SJSA1 (cell line): ENCODE data around the gene ABI2. TPM values are rescaled to one million over a fixed set of nuclear protein-coding genes. Genes with fewer than 3 reads are reported as not detected.
"Not testable (repeated sequence)": the region's sequence is repeated elsewhere in the genome, so short reads cannot be mapped to it uniquely, and the experiment has no call there.

Experiments used
- DNase-seq, 2 experiments: peaks; one replicate each; pipeline ENCODE4 v3.0.0-alpha.2; 2015 to 2020; ENCODE audit warnings: low spot score in 2 of 2, low read depth in 1 of 2
- H3K27ac ChIP-seq: fragments of 250-450 bp; sonication (Bioruptor Pico); 2 replicates; pipeline ENCODE4 v1.5.1; 2020; ENCODE audit warnings: mild to moderate bottlenecking, moderate library complexity
- H3K27me3 ChIP-seq: fragments of 250-450 bp; sonication (Bioruptor Pico); replicated peaks from 2 replicates; pipeline ENCODE4 v1.5.1; 2020; ENCODE audit warnings: mild to moderate bottlenecking, moderate library complexity
- H3K36me3 ChIP-seq: fragments of 250-450 bp; sonication (Bioruptor Pico); 2 replicates; pipeline ENCODE4 v1.5.1; 2020; ENCODE audit warnings: mild to moderate bottlenecking
- H3K4me1 ChIP-seq: fragments of 250-450 bp; sonication (Bioruptor Pico); replicated peaks from 2 replicates; pipeline ENCODE4 v1.6.1; 2021; ENCODE audit warnings: mild to moderate bottlenecking
- H3K4me3 ChIP-seq: fragments of 250-450 bp; sonication (Bioruptor Pico); 2 replicates; pipeline ENCODE4 v1.5.1; 2020; ENCODE audit warnings: mild to moderate bottlenecking
- H3K9me3 ChIP-seq: fragments of 250-450 bp; sonication (Bioruptor Pico); replicated peaks from 2 replicates; pipeline ENCODE4 v1.5.1; 2020; ENCODE audit warnings: mild to moderate bottlenecking
- total RNA-seq: library from RNA; depleted of rRNA; stranded (reverse); fragments of >200 nt; shearing (Covaris generic); gene quantifications from 2 replicates; pipeline ENCODE4 v1.2.3, GENCODE V29; 2014

ABI2 gene
- total RNA-seq, 1 experiment from 2014 or later, result 54.8 TPM

DNA sequence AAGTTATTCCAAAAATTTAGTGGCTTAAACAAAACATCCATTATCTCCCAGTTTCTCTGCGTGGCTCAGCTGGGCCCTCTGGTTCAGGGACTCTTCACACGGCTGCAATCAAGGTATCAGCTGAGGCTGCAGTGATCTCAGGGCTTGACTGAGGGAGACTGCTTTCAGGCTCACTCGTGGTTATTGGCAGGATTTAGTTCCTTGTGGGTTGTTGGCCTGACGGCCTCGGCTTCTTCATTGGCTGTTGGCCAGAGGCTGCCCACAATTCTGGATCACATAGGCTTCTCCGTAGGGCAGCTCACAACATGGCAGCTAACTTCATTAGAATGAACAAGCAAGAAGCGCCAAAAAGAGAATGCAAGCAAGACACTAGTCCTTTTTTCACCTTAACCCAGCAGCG lies 90.1 kb downstream of the ABI2 start:
- no peaks in the 10 kb centered on the region for H3K27me3 ChIP-seq
- DNase-seq, result no peak

DNA sequence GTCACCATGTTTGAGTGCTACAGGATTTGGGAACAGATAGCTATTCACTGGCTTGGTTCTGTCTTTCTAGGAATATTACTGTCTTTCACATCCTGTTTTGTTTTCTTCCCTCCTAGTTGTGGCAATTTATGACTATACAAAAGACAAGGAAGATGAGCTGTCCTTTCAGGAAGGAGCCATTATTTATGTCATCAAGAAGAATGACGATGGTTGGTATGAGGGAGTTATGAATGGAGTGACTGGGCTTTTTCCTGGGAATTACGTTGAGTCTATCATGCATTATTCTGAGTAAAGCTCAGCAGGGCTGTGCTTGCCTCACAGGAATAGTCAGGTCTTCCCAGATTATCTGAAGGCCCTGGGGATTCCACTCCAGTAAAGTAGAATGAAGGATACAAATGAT lies 98.9 kb downstream of the ABI2 start:
- peaks cover 15% of the 10 kb centered on the region for H3K4me1 ChIP-seq
- DNase-seq, result peak in 1 of 2 experiments; percentile 60
- no peaks in the 10 kb centered on the region for H3K27me3 ChIP-seq
- H3K36me3 ChIP-seq, result peaks cover 45% of the 10 kb centered on the region
- peak overlapping the region; percentile 62 for H3K27ac ChIP-seq
- no peaks in the 10 kb centered on the region for H3K9me3 ChIP-seq
- H3K4me3 ChIP-seq, result no peak overlapping the region

More for the DNA sequence above, 90.1 kb downstream of the ABI2 start:
- Histone ChIP-seq H3K9me3 (no peaks in the 10 kb centered on the region), H3K4me3 (no peak overlapping the region), H3K4me1 (no peaks in the 10 kb centered on the region), H3K36me3 (peaks cover 65% of the 10 kb centered on the region), H3K27ac (no peak overlapping the region)

DNA sequence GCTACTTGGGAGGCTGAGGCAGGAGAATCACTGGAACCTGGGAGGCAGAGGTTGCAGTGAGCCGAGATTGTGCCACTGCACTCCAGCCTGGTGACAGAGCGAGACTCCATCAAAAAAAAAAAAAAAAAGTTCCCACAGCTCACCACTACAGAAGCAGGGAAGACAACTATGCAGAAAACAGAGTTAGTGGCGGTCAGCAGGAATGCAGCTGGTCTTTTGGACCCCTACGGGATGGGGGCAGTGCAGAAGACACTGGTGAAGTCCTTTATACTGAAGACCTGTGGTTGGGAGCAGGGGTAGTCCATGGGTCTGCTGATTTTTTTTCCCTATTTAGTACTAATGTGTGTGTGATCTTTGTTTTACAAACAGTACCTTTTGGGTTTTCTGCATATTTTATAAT lies 101.4 kb downstream of the ABI2 start:
- not testable (repeated sequence) for H3K9me3 ChIP-seq, H3K27me3 ChIP-seq, H3K4me3 ChIP-seq, DNase-seq, H3K27ac ChIP-seq
- Histone ChIP-seq H3K36me3 (peaks cover 45% of the 10 kb centered on the region), H3K4me1 (peaks cover 15% of the 10 kb centered on the region)

DNA sequence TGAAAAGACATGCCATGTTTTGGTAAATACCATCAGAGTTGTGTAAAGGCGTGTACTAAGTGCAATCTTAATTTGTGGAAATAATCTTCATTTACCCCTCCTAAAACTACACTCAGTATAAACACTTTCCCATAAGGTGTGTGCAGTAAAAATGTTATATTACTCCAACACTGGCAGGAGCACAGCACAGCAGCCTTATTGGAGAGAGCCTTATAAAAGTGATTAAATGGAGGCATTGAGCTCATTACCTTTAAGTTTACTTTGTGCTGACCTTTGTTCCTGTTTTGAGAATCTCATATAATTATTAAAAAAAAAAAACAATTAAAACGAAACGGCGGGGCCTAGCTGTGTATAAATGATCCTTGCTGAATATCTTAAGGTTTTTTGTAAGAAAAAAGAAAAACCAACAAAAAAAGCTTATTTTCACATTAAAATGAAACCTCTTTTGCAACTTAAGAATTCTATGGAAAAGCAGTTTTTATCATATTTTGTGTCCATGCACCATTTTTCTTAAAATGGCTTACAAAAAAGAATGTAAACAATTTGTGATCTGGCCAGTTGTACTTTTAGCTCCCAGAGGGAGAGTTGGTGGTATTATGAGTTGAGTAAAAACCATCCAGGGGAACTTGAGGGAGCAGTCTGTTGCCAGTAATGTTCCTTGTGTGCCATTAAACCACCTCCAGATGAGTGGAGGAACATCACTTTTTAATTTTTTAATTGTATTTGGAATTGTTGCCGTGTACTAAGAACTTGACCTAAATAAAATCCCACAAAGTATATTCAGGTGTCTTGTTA lies 103.4 kb downstream of the ABI2 start:
- no peak overlapping the region for H3K4me3 ChIP-seq
- no peak overlapping the region for H3K27ac ChIP-seq
- DNase-seq, result no peak
- peaks cover 35% of the 10 kb centered on the region for H3K36me3 ChIP-seq
- peaks cover 10% of the 10 kb centered on the region for H3K4me1 ChIP-seq
- H3K27me3 ChIP-seq, result no peaks in the 10 kb centered on the region
- H3K9me3 ChIP-seq, result no peaks in the 10 kb centered on the region

DNA sequence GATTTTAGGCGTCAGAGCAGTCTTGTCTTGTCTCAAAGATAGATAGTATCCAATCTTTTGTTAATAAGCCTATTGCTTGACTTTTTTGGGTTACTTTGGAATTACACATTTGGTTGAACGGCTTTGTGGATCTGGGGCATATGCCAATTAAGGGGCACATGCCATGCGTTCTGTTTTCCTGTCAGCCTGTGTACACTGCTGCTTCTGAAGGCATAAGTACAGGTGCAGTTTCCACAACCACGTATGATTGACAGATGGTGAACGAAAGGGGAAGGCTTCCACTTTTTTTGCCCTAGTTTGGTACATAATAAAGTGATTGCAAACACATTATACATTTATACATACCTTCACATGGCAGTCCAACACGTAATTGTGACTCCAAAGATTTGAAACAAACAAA lies 104.6 kb downstream of the ABI2 start:
- no peaks in the 10 kb centered on the region for H3K4me1 ChIP-seq
- peaks cover 41% of the 10 kb centered on the region for H3K36me3 ChIP-seq
- H3K27ac ChIP-seq, result no peak overlapping the region
- no peaks in the 10 kb centered on the region for H3K27me3 ChIP-seq
- DNase-seq, result no peak
- H3K9me3 ChIP-seq, result no peaks in the 10 kb centered on the region
- no peak overlapping the region for H3K4me3 ChIP-seq

DNA sequence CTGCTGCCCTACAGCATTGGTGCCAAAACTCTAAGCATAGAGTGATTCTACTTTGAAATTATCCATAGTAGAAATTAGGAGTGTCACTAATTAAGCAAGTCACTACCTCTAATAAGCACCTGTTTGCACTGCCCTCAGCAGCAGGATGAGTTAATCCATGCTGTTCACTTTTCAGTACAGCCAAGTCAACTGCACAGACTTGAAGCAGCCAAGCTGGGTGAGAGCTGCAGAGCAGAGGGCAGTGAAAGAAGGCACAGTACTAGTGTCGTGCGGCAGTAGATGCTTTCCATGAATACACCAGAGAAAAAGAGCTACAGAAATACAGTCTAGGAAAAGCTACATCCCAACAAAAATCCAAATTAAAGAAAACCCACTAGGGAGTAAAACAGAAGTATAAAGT lies 108.3 kb downstream of the ABI2 start:
- no peak for DNase-seq
- no peak overlapping the region for H3K27ac ChIP-seq
- H3K36me3 ChIP-seq, result peaks cover 52% of the 10 kb centered on the region
- no peak overlapping the region for H3K4me3 ChIP-seq
- H3K27me3 ChIP-seq, result no peaks in the 10 kb centered on the region
- H3K4me1 ChIP-seq, result no peaks in the 10 kb centered on the region
- no peaks in the 10 kb centered on the region for H3K9me3 ChIP-seq

DNA sequence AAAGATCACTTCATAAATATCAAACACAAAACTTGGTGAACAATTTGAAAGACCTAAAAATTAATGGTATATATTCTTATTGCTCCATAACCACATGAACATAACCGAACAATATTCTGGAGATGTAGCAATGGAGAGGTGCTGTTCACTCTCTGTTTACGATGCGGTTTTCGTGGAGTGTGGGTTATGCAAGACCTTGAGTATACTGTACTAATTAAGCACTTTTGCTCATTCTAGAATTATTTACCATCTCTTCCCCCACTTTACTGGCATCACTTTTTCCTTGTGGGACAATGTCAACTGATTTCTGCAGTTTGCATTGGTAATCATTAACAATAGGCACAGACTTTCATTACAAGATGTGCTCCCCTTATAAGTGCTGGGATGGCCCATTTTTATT lies 109.3 kb downstream of the ABI2 start:
- H3K4me3 ChIP-seq, result no peak overlapping the region
- no peaks in the 10 kb centered on the region for H3K4me1 ChIP-seq
- H3K36me3 ChIP-seq, result peaks cover 60% of the 10 kb centered on the region
- H3K27ac ChIP-seq, result no peak overlapping the region
- H3K27me3 ChIP-seq, result no peaks in the 10 kb centered on the region
- no peak for DNase-seq
- no peaks in the 10 kb centered on the region for H3K9me3 ChIP-seq

DNA sequence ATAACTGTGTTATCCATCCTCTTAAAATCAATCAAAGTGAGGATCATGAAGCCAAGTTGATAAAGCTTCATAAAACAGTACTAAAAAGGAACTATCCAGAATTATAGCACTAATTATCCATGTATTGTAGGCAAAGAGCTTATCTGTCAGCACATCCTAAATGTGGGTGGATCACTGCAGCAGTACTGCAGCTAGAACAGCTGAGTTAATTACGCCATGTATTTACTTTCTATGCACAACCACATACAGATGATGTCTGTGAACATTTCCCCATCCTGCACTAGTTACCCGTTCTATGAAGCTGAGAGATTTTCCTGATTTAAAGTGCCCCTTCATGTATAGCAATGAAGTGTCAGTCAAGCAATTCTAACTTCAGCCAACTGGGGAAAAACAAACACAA lies 110.3 kb downstream of the ABI2 start:
- H3K27me3 ChIP-seq, result no peaks in the 10 kb centered on the region
- H3K4me3 ChIP-seq, result no peak overlapping the region
- H3K36me3 ChIP-seq, result peaks cover 64% of the 10 kb centered on the region
- DNase-seq, result no peak
- no peak overlapping the region for H3K27ac ChIP-seq
- H3K9me3 ChIP-seq, result no peaks in the 10 kb centered on the region
- H3K4me1 ChIP-seq, result no peaks in the 10 kb centered on the region

DNA sequence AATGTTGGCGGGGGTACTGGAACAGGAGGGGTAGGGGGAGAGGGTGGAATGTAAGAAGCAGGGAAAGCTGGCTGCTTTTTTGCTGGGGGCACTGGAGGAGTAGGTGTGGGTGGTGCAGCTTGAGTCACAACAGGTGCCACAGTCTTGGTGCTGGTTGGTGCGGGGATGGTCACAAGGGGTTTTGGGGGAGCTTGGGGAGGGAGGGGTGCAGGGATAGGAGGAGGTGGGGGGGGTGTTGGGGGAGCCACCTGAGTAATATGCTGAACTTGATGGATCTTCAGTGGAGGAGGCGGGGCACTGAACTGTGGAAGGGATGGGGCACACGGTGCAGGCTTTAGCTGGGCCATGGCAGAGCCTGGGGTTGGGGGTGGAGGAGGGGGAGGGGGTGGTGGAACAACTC lies 112.5 kb downstream of the ABI2 start:
- no peaks in the 10 kb centered on the region for H3K9me3 ChIP-seq
- no peaks in the 10 kb centered on the region for H3K27me3 ChIP-seq
- peaks cover 73% of the 10 kb centered on the region for H3K36me3 ChIP-seq
- H3K27ac ChIP-seq, result no peak overlapping the region
- H3K4me1 ChIP-seq, result peaks cover 5% of the 10 kb centered on the region
- no peak for DNase-seq
- H3K4me3 ChIP-seq, result no peak overlapping the region

DNA sequence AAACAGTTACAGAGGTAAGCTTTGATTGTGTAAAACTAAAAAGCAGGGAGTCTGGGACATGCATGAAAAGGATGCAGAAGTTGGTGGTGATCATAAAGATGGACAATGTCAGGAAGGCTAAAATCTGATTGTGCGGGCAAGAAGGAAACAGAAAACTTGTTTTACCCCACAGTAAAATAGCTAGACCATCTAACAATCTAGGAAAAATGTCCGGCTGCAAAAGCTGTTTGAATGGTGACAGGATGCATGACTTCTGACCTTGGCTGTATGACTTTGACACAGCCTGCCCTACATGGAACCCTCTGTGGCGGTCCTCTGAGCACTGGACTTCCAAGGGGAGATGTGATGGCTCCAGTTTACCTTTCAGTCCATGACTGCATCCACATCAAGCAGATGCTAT lies 113.3 kb downstream of the ABI2 start:
- Histone ChIP-seq H3K36me3 (peaks cover 81% of the 10 kb centered on the region), H3K4me3 (no peak overlapping the region), H3K9me3 (no peaks in the 10 kb centered on the region), H3K27ac (no peak overlapping the region), H3K27me3 (no peaks in the 10 kb centered on the region), H3K4me1 (peaks cover 13% of the 10 kb centered on the region)
- DNase-seq, result no peak

DNA sequence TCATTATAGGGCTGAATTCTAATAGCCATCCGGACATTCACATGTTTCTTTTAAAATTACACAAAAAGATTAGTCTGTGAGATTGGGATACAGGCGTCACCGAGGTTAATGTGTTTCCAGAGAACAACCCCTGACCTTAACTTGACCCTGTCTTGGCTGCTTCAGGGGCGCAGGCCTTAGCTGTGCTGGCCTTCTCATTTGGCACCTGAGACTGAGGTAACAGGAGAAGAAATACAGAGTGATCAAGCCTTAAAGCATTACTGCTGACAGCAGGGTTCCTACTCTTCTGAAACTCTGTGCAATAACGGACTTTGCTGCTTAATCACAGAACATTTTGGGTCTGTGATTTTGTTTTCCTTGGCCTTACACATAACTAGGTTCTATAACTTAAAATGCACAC lies 114.3 kb downstream of the ABI2 start:
- Histone ChIP-seq H3K27ac (no peak overlapping the region), H3K4me1 (peaks cover 13% of the 10 kb centered on the region), H3K9me3 (no peaks in the 10 kb centered on the region), H3K36me3 (peaks cover 81% of the 10 kb centered on the region), H3K4me3 (no peak overlapping the region), H3K27me3 (no peaks in the 10 kb centered on the region)
- no peak for DNase-seq

DNA sequence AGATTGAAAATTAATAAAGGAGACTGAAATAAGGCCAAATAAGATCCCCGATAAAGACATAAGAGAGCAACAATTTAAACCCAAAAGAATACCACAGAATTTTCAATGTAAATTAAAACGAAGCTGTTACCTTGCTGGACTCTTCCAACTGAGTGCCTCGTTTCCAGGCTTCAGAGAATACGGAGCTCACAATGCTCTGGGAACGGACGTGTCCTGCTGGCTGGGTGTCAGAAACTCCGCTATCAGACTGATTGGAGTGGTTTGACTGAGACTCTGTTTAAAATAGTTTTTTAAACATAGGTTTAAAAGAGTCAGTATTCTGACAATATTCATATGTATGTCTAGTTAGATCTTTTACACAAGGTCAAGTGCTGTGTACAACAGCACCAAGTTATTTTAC lies 116.5 kb downstream of the ABI2 start:
- DNase-seq, result no peak
- H3K4me1 ChIP-seq, result peaks cover 13% of the 10 kb centered on the region
- no peaks in the 10 kb centered on the region for H3K9me3 ChIP-seq
- no peak overlapping the region for H3K27ac ChIP-seq
- no peak overlapping the region for H3K4me3 ChIP-seq
- H3K27me3 ChIP-seq, result no peaks in the 10 kb centered on the region
- H3K36me3 ChIP-seq, result peaks cover 77% of the 10 kb centered on the region

DNA sequence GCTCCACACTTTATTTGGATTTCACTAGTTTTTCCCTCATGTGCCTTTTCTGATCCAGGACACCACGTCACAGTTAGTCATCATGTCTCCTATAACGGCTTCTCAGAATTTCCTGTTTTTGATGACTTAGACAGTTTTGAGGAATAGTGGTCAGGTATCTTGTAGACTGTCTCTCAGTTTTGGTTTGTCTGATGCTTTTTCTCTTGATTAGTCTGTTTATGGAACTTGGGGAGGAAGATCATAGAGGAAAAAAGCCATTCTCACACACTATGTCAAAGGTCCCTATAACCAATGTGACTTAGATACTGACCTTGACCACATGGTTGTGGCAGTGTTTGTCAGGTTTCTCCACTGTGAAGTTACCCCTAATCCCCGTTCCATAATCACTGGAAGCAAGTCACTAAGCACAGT lies 117.9 kb downstream of the ABI2 start:
- Histone ChIP-seq H3K4me1 (peaks cover 20% of the 10 kb centered on the region), H3K36me3 (peaks cover 78% of the 10 kb centered on the region), H3K9me3 (no peaks in the 10 kb centered on the region), H3K27me3 (no peaks in the 10 kb centered on the region), H3K27ac (peak overlapping the region; percentile 39), H3K4me3 (no peak overlapping the region)
- peak in 1 of 2 experiments; percentile 40 for DNase-seq

DNA sequence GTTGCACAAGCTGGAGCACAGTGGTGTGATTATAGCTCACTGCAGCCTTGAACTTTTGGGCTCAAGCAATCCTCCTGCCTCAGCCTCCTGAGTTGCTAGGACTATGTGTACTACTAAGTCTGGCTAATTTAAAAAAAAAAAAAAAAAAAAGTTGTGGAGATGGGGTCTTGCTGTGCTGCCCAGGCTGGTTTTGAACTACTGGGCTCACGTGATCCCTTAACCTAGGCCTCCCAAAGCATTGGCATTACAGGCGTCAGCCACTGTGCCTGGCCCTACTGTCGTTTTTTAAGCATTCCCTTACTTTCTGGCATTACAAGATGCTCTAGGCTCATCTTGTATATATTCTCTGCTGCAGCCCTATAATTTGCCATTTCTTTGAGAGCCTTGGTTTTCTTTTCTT lies 118.6 kb downstream of the ABI2 start:
- peaks cover 81% of the 10 kb centered on the region for H3K36me3 ChIP-seq
- H3K4me1 ChIP-seq, result peaks cover 27% of the 10 kb centered on the region
- H3K4me3 ChIP-seq, result no peak overlapping the region
- DNase-seq, result no peak
- no peak overlapping the region for H3K27ac ChIP-seq
- H3K27me3 ChIP-seq, result no peaks in the 10 kb centered on the region
- no peaks in the 10 kb centered on the region for H3K9me3 ChIP-seq

DNA sequence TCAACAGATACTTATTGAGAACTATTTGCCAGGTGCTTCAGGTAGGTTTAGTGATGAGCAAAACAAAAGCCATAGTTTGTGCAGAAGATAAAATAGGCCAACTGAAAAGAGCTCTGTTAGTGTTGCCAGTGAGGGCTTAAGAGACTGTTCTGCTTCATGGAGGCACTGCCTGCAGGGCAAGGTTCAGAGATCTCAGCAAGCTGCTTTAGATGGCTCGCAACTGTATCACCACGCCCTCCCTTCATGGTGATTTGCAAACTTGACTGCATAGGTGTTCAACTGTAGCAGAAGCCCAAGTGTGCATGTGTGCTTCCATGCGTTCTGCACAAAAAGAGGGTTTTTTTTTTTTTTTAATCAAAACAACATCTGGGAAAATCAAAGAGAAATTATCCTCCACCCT lies 122.4 kb downstream of the ABI2 start:
- peaks cover 81% of the 10 kb centered on the region for H3K36me3 ChIP-seq
- H3K27ac ChIP-seq, result no peak overlapping the region
- H3K4me3 ChIP-seq, result no peak overlapping the region
- no peak for DNase-seq
- H3K4me1 ChIP-seq, result peaks cover 33% of the 10 kb centered on the region
- no peaks in the 10 kb centered on the region for H3K9me3 ChIP-seq
- H3K27me3 ChIP-seq, result no peaks in the 10 kb centered on the region
